MM.1S (cell line): Measurements from ENCODE around the gene RPS3A.
"Not testable (repeated sequence)": the region's sequence is repeated elsewhere in the genome, so short reads cannot be mapped to it uniquely, and the experiment has no call there.

Source experiments
- DNase-seq: peaks from one replicate; pipeline ENCODE4 v3.0.0-alpha.2; 2015
- H2AFZ ChIP-seq: fragments of 300-600 bp; sonication (generic); 2 replicates; pipeline ENCODE4 v1.6.0; 2016; ENCODE audit warnings: antibody characterized with exemption, low read length
- H3F3A ChIP-seq: fragments of 300-600 bp; sonication (generic); 2 replicates; pipeline ENCODE4 v1.6.1; 2016; ENCODE audit warnings: mild to moderate bottlenecking, antibody characterized with exemption, low read length, moderate library complexity, mixed read lengths; ENCODE audit not compliant: insufficient read depth
- H3K27ac ChIP-seq: fragments of 300-600 bp; sonication (generic); 2 replicates; pipeline ENCODE4 v1.5.1; 2016; ENCODE audit warnings: mild to moderate bottlenecking, low read length
- H3K27me3 ChIP-seq: fragments of 300-600 bp; sonication (generic); replicated peaks from 2 replicates; pipeline ENCODE4 v1.6.0; 2016; ENCODE audit warnings: low read length; ENCODE audit not compliant: insufficient read depth
- H3K36me3 ChIP-seq: fragments of 300-600 bp; sonication (generic); replicated peaks from 2 replicates; pipeline ENCODE4 v1.6.1; 2016; ENCODE audit warnings: mild to moderate bottlenecking, low read length, mixed read lengths; ENCODE audit not compliant: insufficient read depth
- H3K4me1 ChIP-seq: fragments of 300-600 bp; sonication (generic); 2 replicates; pipeline ENCODE4 v1.6.1; 2016; ENCODE audit warnings: low read length, mixed read lengths
- H3K4me2 ChIP-seq: fragments of 300-600 bp; sonication (generic); 2 replicates; pipeline ENCODE4 v1.6.0; 2016; ENCODE audit warnings: low read depth, low read length
- H3K4me3 ChIP-seq: fragments of 300-600 bp; sonication (generic); 2 replicates; pipeline ENCODE4 v1.5.1; 2016; ENCODE audit warnings: low read length, mixed read lengths
- H3K79me2 ChIP-seq: fragments of 300-600 bp; sonication (generic); 2 replicates; pipeline ENCODE4 v1.6.1; 2016; ENCODE audit warnings: mixed run types, low read length, mixed read lengths
- H3K9ac ChIP-seq: fragments of 300-600 bp; sonication (generic); 2 replicates; pipeline ENCODE4 v1.6.1; 2016; ENCODE audit warnings: low read length, mixed read lengths
- H3K9me2 ChIP-seq: fragments of 300-600 bp; sonication (generic); replicated peaks from 2 replicates; pipeline ENCODE4 v1.6.1; 2016; ENCODE audit warnings: mild to moderate bottlenecking, low read length, mixed read lengths; ENCODE audit not compliant: insufficient read depth
- H3K9me3 ChIP-seq: fragments of 300-600 bp; sonication (generic); replicated peaks from 2 replicates; pipeline ENCODE4 v1.6.1; 2016; ENCODE audit warnings: mild to moderate bottlenecking, low read length, mixed read lengths; ENCODE audit not compliant: insufficient read depth
- H4K20me1 ChIP-seq: fragments of 300-600 bp; sonication (generic); 2 replicates; pipeline ENCODE4 v1.6.1; 2016; ENCODE audit warnings: mild to moderate bottlenecking, low read length, moderate library complexity, mixed read lengths; ENCODE audit not compliant: insufficient read depth
- CTCF ChIP-seq: fragments of 300-600 bp; sonication (generic); IDR thresholded peaks from 2 replicates; pipeline ENCODE4 v1.5.1; 2016; ENCODE audit warnings: antibody characterized with exemption, low read length, mixed read lengths
- EZH2 ChIP-seq: fragments of 300-600 bp; sonication (generic); optimal IDR thresholded peaks from 2 replicates; pipeline ENCODE3; 2017; ENCODE audit warnings: low read depth, mild to moderate bottlenecking, antibody characterized with exemption, low read length, mixed read lengths
- EZH2phosphoT487 ChIP-seq: fragments of 300-600 bp; sonication (generic); IDR thresholded peaks from 2 replicates; pipeline ENCODE4 v1.6.1; 2018; ENCODE audit warnings: antibody characterized with exemption, low read length

Gene RPS3A

GRCh38 chr4:151099229-151099975 is at the start of gene RPS3A:
TSS of gene RPS3A (plus strand) at chr4:151099628. CDS start at chr4:151099653, 25 bp downstream.
- no peaks in the 10 kb centered on the region for H3K9me2 ChIP-seq
- H3K79me2 ChIP-seq = peaks cover 46% of the 10 kb centered on the region
- peak within 1 kb of the TSS; percentile 93 for H3K9ac ChIP-seq
- DNase-seq = peak; percentile 97
- H2AFZ ChIP-seq = peak within 1 kb of the TSS; percentile 81
- H3F3A ChIP-seq = peaks cover 21% of the 10 kb centered on the region; the same call in 1 of the 2 replicates
- H4K20me1 ChIP-seq = peaks cover 22% of the 10 kb centered on the region; the same call in 1 of the 2 replicates
- peaks cover 18% of the 10 kb centered on the region; the same call in 1 of the 2 replicates for H3K36me3 ChIP-seq
- peak within 1 kb of the TSS; percentile 100 for H3K4me3 ChIP-seq
- TF ChIP-seq EZH2 (no peak), CTCF (peak; percentile 92)
- no peaks in the 10 kb centered on the region for H3K27me3 ChIP-seq
- no peaks in the 10 kb centered on the region for H3K9me3 ChIP-seq
- H3K4me1 ChIP-seq = peaks cover 6% of the 10 kb centered on the region; the same call in 1 of the 2 replicates
- H3K4me2 ChIP-seq = peak within 1 kb of the TSS; percentile 93
- H3K27ac ChIP-seq = peak within 1 kb of the TSS; percentile 51

- Histone ChIP-seq H3K9me2 (no peaks in the 10 kb centered on the region), H3K36me3 (no peaks in the 10 kb centered on the region), H3K27ac (no peak overlapping the region), H3K9me3 (no peaks in the 10 kb centered on the region), H3F3A (0 out of 2 replicates have a peak, but pooled peaks cover 3% of the 10 kb centered on the region), H3K27me3 (no peaks in the 10 kb centered on the region), H3K4me3 (no peak overlapping the region), H3K4me2 (no peak overlapping the region), H2AFZ (no peak overlapping the region), H3K9ac (no peak overlapping the region), H3K79me2 (no peaks in the 10 kb centered on the region), H3K4me1 (no peaks in the 10 kb centered on the region), H4K20me1 (no peaks in the 10 kb centered on the region)
- no peak for DNase-seq
- no peak for TF ChIP-seq EZH2
- no peak for TF ChIP-seq CTCF
These were observed 46.6 kb upstream of the RPS3A start for GRCh38 chr4:151052785-151053184.

GRCh38 chr4:151055539-151055938 is 43.9 kb upstream of the RPS3A start:
- no peak for TF ChIP-seq CTCF
- TF ChIP-seq EZH2 = no peak
- TF ChIP-seq EZH2phosphoT487 = no peak
- Histone ChIP-seq H3K9me3 (no peaks in the 10 kb centered on the region), H3K9me2 (no peaks in the 10 kb centered on the region), H3K27me3 (no peaks in the 10 kb centered on the region), H4K20me1 (no peaks in the 10 kb centered on the region), H3K4me2 (no peak overlapping the region), H3K4me1 (no peaks in the 10 kb centered on the region), H3K4me3 (no peak overlapping the region), H3F3A (0 out of 2 replicates have a peak, but pooled peaks cover 3% of the 10 kb centered on the region), H2AFZ (no peak overlapping the region), H3K36me3 (no peaks in the 10 kb centered on the region), H3K9ac (no peak overlapping the region), H3K27ac (no peak overlapping the region), H3K79me2 (no peaks in the 10 kb centered on the region)
- DNase-seq = no peak

GRCh38 chr4:151063143-151063542 is 36.3 kb upstream of the RPS3A start:
- H3K4me1 ChIP-seq, H3K79me2 ChIP-seq, H3K36me3 ChIP-seq, H4K20me1 ChIP-seq, H3K9me2 ChIP-seq, H3K27ac ChIP-seq, DNase-seq, H2AFZ ChIP-seq, H3K9ac ChIP-seq, H3K9me3 ChIP-seq, H3K27me3 ChIP-seq, H3F3A ChIP-seq, H3K4me2 ChIP-seq, H3K4me3 ChIP-seq: not testable (repeated sequence)
